Measurements from ENCODE around the gene IFT122. TPM values are rescaled to one million over a fixed set of nuclear protein-coding genes. Genes with fewer than 3 reads are reported as not detected.
A peak's percentile ranks its signal among the peaks of the same experiment; 100 is the strongest.

Gene IFT122
- total and polyA plus RNA-seq, 2 of the 4 experiments (the other 2 are of a cell fraction), result 16.8 to 28.0 TPM

DNA sequence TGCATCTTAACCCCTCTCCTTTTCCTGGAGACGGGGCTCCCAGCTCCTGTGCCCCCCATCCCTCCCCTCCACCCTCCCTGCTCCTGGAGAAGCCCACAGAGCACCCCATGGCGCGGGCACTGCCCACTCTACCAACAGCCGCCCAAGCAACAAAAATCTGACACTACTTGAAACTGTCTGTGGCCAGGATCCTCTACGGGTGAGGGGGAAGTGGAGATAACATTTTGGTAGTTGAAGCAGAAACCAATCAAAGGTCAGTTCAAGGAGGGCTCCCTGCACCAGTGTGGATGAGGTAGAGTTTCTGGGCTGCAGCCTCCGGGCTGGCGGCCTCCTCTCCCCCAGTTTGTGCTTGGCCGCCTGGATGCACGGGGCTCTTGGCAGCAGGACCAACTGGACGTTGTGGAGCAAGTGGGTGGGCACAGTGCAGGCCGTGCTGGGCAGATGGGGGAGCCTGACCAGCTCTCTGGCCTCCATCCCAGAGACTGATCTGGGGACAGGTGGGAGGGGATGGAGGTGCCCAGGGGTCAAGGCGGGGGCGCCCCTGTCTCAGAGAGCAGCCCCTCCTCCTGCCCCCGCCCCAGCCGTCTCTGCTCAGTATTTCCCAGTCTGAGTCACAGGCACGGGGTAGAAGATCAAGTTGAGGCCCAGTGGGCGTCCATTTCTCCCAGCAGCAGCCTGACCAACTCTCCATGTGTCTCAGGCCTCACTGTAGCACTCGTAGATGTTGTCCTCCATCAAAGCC is 115.8 kb downstream of the IFT122 start:
- no peak overlapping the region for H3K14ac ChIP-seq (replicated peaks; ENCODE audit: low read depth, low read length)
- no peak overlapping the region for H3K23ac ChIP-seq (ENCODE audit: low read depth, low read length)
- 89% methylated on average over 4 of the region's 18 CpGs; no CpG with 5 or more reads in 1 of the 2 experiments for WGBS, 2 experiments (ENCODE audit: extremely low coverage in 2 of 2, insufficient read length in 1 of 2)
- ChIA-PET POLR2A (ENCODE audit: unreplicated experiment) (no interaction called here), CTCF (no interaction called here)
- H3K4ac ChIP-seq (ENCODE audit: low read depth, low read length), result no peak overlapping the region
- H4K5ac ChIP-seq (ENCODE audit: low read depth, low read length), result no peak overlapping the region
- no peak overlapping the region for H3K4me2 ChIP-seq (ENCODE audit: low read depth, low read length)
- H4K8ac ChIP-seq (ENCODE audit: low read depth in 2 of 2, low read length in 2 of 2), result no peak overlapping the region
- no peak overlapping the region for H3K56ac ChIP-seq (ENCODE audit: extremely low read depth, insufficient read depth, low read length)
- H2BK120ac ChIP-seq (ENCODE audit: low read depth, low read length), result no peak overlapping the region
- peaks cover 16% of the 10 kb centered on the region for H3K9me1 ChIP-seq (ENCODE audit: insufficient read depth, low read length)
- no peaks in the 10 kb centered on the region for H3K9me3 ChIP-seq (ENCODE audit: control insufficient read depth, insufficient read depth, low read length)
- no peak overlapping the region for H3K4me3 ChIP-seq (ENCODE audit: insufficient read depth, low read depth, low read length)
- peak overlapping the region; percentile 59 for H2AFZ ChIP-seq (replicated peaks; ENCODE audit: low read length, poor library complexity)
- TF ChIP-seq FOS (IDR thresholded peaks at IDR 0.05; ENCODE audit: low read depth, low read length) (no peak), POLR2A (IDR thresholded peaks at IDR 0.05; ENCODE audit: low read depth, low read length) (no peak), CHD1 (IDR thresholded peaks at IDR 0.05; ENCODE audit: low read depth, low read length) (no peak)
- H4K20me1 ChIP-seq (ENCODE audit: insufficient read depth, low read length), result no peaks in the 10 kb centered on the region
- H3K79me1 ChIP-seq (ENCODE audit: low read depth in 1 of 2, low read length in 2 of 2), result peaks cover 13 to 34% of the 10 kb centered on the region in 2 experiments; a peak in 3 of 4 replicates
- H3K18ac ChIP-seq (ENCODE audit: low read depth, low read length), result no peak overlapping the region
- no peak overlapping the region for H2BK15ac ChIP-seq (ENCODE audit: low read depth, low read length)
- ATAC-seq (ENCODE audit: low read depth) (no peak), DNase-seq (no peak)
- intact Hi-C loops (cut with micrococcal nuclease) (no loop called here), in situ Hi-C loops (cut with MboI; ENCODE audit: low sequenced_read_pairs) (no loop called here), dilution Hi-C loops (cut with HindIII; ENCODE audit: low sequenced_read_pairs, unreplicated experiment) (no loop called here)
- no peak overlapping the region for H2AK9ac ChIP-seq (replicated peaks; ENCODE audit: low read depth, low read length, poor library complexity)
- H3K27ac ChIP-seq (ENCODE audit: insufficient read depth, low read length), result no peak overlapping the region
- no peak overlapping the region for H2BK5ac ChIP-seq (ENCODE audit: low read depth, low read length, poor library complexity, severe bottlenecking)
- peaks cover 28% of the 10 kb centered on the region for H3K4me1 ChIP-seq (ENCODE audit: control insufficient read depth, insufficient read depth, low read length)
- no peaks in the 10 kb centered on the region for H3K27me3 ChIP-seq (ENCODE audit: control insufficient read depth, insufficient read depth, low read length)
- H4K91ac ChIP-seq (ENCODE audit: insufficient read depth, low read depth, low read length), result no peak overlapping the region
- BruUV-seq (replicated peaks), result TSS peak; percentile 86
- peaks cover 29% of the 10 kb centered on the region for H3K36me3 ChIP-seq (ENCODE audit: control insufficient read depth, insufficient read depth, low read length)
- H3K9ac ChIP-seq (ENCODE audit: low read depth, low read length), result no peak overlapping the region
- no peak overlapping the region for H2AK5ac ChIP-seq (ENCODE audit: low read depth, low read length)
- no peak overlapping the region for H2BK20ac ChIP-seq (ENCODE audit: low read depth, low read length)

Measured in IMR-90 (cell line).